ENCODE data around the gene SRGAP2B. TPM values are rescaled to one million over a fixed set of nuclear protein-coding genes. Genes with fewer than 3 reads are reported as not detected.
"Not testable (repeated sequence)": the region's sequence is repeated elsewhere in the genome, so short reads cannot be mapped to it uniquely, and the experiment has no call there.

Gene SRGAP2B
- total RNA-seq, 2 experiments from 2014 or later: 17.4 to 19.8 TPM

GRCh38 chr1:144979960-144980595 is 115.0 kb downstream of the SRGAP2B start:
- POLR2A ChIA-PET; H3K4me1 Mint-ChIP-seq; DNase-seq; H3K9me3 Mint-ChIP-seq (ENCODE audit: low read depth); intact Hi-C loops (cut with DNase I, micrococcal nuclease); CTCF ChIA-PET; H3K27me3 Mint-ChIP-seq; H3K36me3 Mint-ChIP-seq (ENCODE audit: low read depth); ATAC-seq; H3K27ac Mint-ChIP-seq; H3K4me3 Mint-ChIP-seq: not testable (repeated sequence)

- H3K27ac Mint-ChIP-seq; H3K4me3 Mint-ChIP-seq; POLR2A ChIA-PET; H3K36me3 Mint-ChIP-seq (ENCODE audit: low read depth); H3K27me3 Mint-ChIP-seq; CTCF ChIA-PET; DNase-seq; intact Hi-C loops (cut with DNase I, micrococcal nuclease); H3K9me3 Mint-ChIP-seq (ENCODE audit: low read depth); ATAC-seq; H3K4me1 Mint-ChIP-seq: not testable (repeated sequence)
These were observed 117.3 kb downstream of the SRGAP2B start for GRCh38 chr1:144977856-144978255.

- intact Hi-C loops (cut with DNase I, micrococcal nuclease); H3K27ac Mint-ChIP-seq; H3K4me1 Mint-ChIP-seq; ATAC-seq; H3K36me3 Mint-ChIP-seq (ENCODE audit: low read depth); POLR2A ChIA-PET; H3K27me3 Mint-ChIP-seq; DNase-seq; H3K9me3 Mint-ChIP-seq (ENCODE audit: low read depth); CTCF ChIA-PET; H3K4me3 Mint-ChIP-seq: not testable (repeated sequence)
These were observed 123.2 kb downstream of the SRGAP2B start for GRCh38 chr1:144971936-144972335.

GRCh38 chr1:144966488-144966887 is 128.6 kb downstream of the SRGAP2B start:
- H3K4me1 Mint-ChIP-seq; POLR2A ChIA-PET; ATAC-seq; H3K4me3 Mint-ChIP-seq; H3K27me3 Mint-ChIP-seq; DNase-seq; H3K36me3 Mint-ChIP-seq (ENCODE audit: low read depth); CTCF ChIA-PET; intact Hi-C loops (cut with DNase I, micrococcal nuclease); H3K27ac Mint-ChIP-seq; H3K9me3 Mint-ChIP-seq (ENCODE audit: low read depth): not testable (repeated sequence)

- H3K27me3 Mint-ChIP-seq; DNase-seq; H3K4me1 Mint-ChIP-seq; ATAC-seq; H3K27ac Mint-ChIP-seq; H3K9me3 Mint-ChIP-seq (ENCODE audit: low read depth); POLR2A ChIA-PET; H3K36me3 Mint-ChIP-seq (ENCODE audit: low read depth); H3K4me3 Mint-ChIP-seq; intact Hi-C loops (cut with DNase I, micrococcal nuclease); CTCF ChIA-PET: not testable (repeated sequence)
These were observed 130.4 kb downstream of the SRGAP2B start for GRCh38 chr1:144964765-144965164.

GRCh38 chr1:144964186-144964585 is 130.9 kb downstream of the SRGAP2B start:
- intact Hi-C loops (cut with DNase I, micrococcal nuclease); H3K36me3 Mint-ChIP-seq (ENCODE audit: low read depth); ATAC-seq; H3K27me3 Mint-ChIP-seq; H3K4me3 Mint-ChIP-seq; H3K27ac Mint-ChIP-seq; H3K9me3 Mint-ChIP-seq (ENCODE audit: low read depth); POLR2A ChIA-PET; CTCF ChIA-PET; H3K4me1 Mint-ChIP-seq; DNase-seq: not testable (repeated sequence)

GRCh38 chr1:144963571-144963970 is 131.6 kb downstream of the SRGAP2B start:
- DNase-seq; H3K4me3 Mint-ChIP-seq; H3K36me3 Mint-ChIP-seq (ENCODE audit: low read depth); POLR2A ChIA-PET; H3K27me3 Mint-ChIP-seq; H3K9me3 Mint-ChIP-seq (ENCODE audit: low read depth); intact Hi-C loops (cut with DNase I, micrococcal nuclease); CTCF ChIA-PET; H3K27ac Mint-ChIP-seq; ATAC-seq; H3K4me1 Mint-ChIP-seq: not testable (repeated sequence)

- H3K9me3 Mint-ChIP-seq (ENCODE audit: low read depth); H3K4me3 Mint-ChIP-seq; H3K27me3 Mint-ChIP-seq; intact Hi-C loops (cut with DNase I, micrococcal nuclease); POLR2A ChIA-PET; DNase-seq; H3K4me1 Mint-ChIP-seq; H3K36me3 Mint-ChIP-seq (ENCODE audit: low read depth); ATAC-seq; H3K27ac Mint-ChIP-seq; CTCF ChIA-PET: not testable (repeated sequence)
These were observed 133.2 kb downstream of the SRGAP2B start for GRCh38 chr1:144961604-144962583.

- intact Hi-C loops (cut with DNase I, micrococcal nuclease); DNase-seq; H3K4me3 Mint-ChIP-seq; H3K9me3 Mint-ChIP-seq (ENCODE audit: low read depth); H3K4me1 Mint-ChIP-seq; ATAC-seq; H3K36me3 Mint-ChIP-seq (ENCODE audit: low read depth); H3K27ac Mint-ChIP-seq; H3K27me3 Mint-ChIP-seq; CTCF ChIA-PET; POLR2A ChIA-PET: not testable (repeated sequence)
These were observed 134.1 kb downstream of the SRGAP2B start for GRCh38 chr1:144960929-144961488.

- POLR2A ChIA-PET; H3K27ac Mint-ChIP-seq; H3K9me3 Mint-ChIP-seq (ENCODE audit: low read depth); H3K27me3 Mint-ChIP-seq; intact Hi-C loops (cut with DNase I, micrococcal nuclease); DNase-seq; CTCF ChIA-PET; H3K4me3 Mint-ChIP-seq; H3K4me1 Mint-ChIP-seq; ATAC-seq; H3K36me3 Mint-ChIP-seq (ENCODE audit: low read depth): not testable (repeated sequence)
These were observed 146.7 kb downstream of the SRGAP2B start for GRCh38 chr1:144948390-144948789.

- DNase-seq; intact Hi-C loops (cut with DNase I, micrococcal nuclease); ATAC-seq; H3K27ac Mint-ChIP-seq; H3K4me1 Mint-ChIP-seq; CTCF ChIA-PET; POLR2A ChIA-PET; H3K9me3 Mint-ChIP-seq (ENCODE audit: low read depth); H3K4me3 Mint-ChIP-seq; H3K36me3 Mint-ChIP-seq (ENCODE audit: low read depth); H3K27me3 Mint-ChIP-seq: not testable (repeated sequence)
These were observed 147.6 kb downstream of the SRGAP2B start for GRCh38 chr1:144947495-144947894.

Data from activated CD4-positive, alpha-beta T cell treated with anti-CD3 and anti-CD28 coated beads for 36 hours (primary cell).